H1 (cell line): ENCODE data around the gene GPD1L. TPM values are rescaled to one million over a fixed set of nuclear protein-coding genes. Genes with fewer than 3 reads are reported as not detected.

Experiments used
- CTCF ChIA-PET: fragments of 300-600 bp; sonication (Branson Sonifier 250); formaldehyde crosslinking; loops from one replicate; lab custom pipeline; 2021; ENCODE audit not compliant: partially characterized antibody; lab: Charles Lee
- POLR2A ChIA-PET: fragments of 300-600 bp; sonication (Branson Sonifier 250); formaldehyde crosslinking; loops from one replicate; lab custom pipeline; 2021; ENCODE audit warnings: inconsistent platforms; ENCODE audit not compliant: partially characterized antibody; lab: Charles Lee
- DNase-seq, 2 experiments: peaks; one replicate each; pipeline versions ENCODE4 v3.0.0 to v3.0.0-alpha.2; 2010 to 2022; ENCODE audit warnings: low spot score in 2 of 2, low read depth in 1 of 2, mixed read lengths in 1 of 2
- FAIRE-seq: peaks from 2 replicates; lab custom pipeline; 2011; peaks lifted over from hg19 to GRCh38; lab: Jason Lieb, UNC
- H2AFZ ChIP-seq: 2 replicates; pipeline ENCODE4 v1.8.1; 2012; ENCODE audit warnings: low read length, inconsistent platforms
- H2AK5ac ChIP-seq: 2 replicates; pipeline ENCODE4 v1.6.1; 2013; ENCODE audit warnings: low read depth, low read length
- H2BK120ac ChIP-seq: replicated peaks from 2 replicates; pipeline ENCODE3; 2013; ENCODE audit warnings: low read depth, low read length, inconsistent platforms
- H2BK12ac ChIP-seq: 2 replicates; pipeline ENCODE4 v1.6.1; 2013; ENCODE audit warnings: low read depth, low read length
- H2BK15ac ChIP-seq: 2 replicates; pipeline ENCODE4 v1.6.1; 2013; ENCODE audit warnings: low read length
- H2BK20ac ChIP-seq: 2 replicates; pipeline ENCODE4 v1.6.1; 2013; ENCODE audit warnings: low read length
- H2BK5ac ChIP-seq: 2 replicates; pipeline ENCODE4 v1.6.1; 2013; ENCODE audit warnings: low read depth, low read length
- H3K14ac ChIP-seq: 2 replicates; pipeline ENCODE4 v1.6.1; 2013; ENCODE audit warnings: inconsistent platforms; ENCODE audit not compliant: insufficient read length
- H3K18ac ChIP-seq: 2 replicates; pipeline ENCODE4 v1.6.1; 2013; ENCODE audit warnings: low read length; ENCODE audit errors: extremely low read depth
- H3K23ac ChIP-seq: 2 replicates; pipeline ENCODE4 v1.6.1; 2013; ENCODE audit warnings: inconsistent platforms; ENCODE audit not compliant: insufficient read length
- H3K23me2 ChIP-seq: 2 replicates; pipeline ENCODE4 v1.6.1; 2013; ENCODE audit warnings: low read depth, low read length
- H3K27ac ChIP-seq: 2 replicates; pipeline ENCODE4 v1.6.1; 2011; ENCODE audit warnings: low read depth, low read length, inconsistent platforms
- H3K27me3 ChIP-seq, 4 experiments: replicated peaks in 1 of 4; 1 replicate in 1 of 4; 2 replicates in 3 of 4; pipeline versions ENCODE4 v1.6.1 to v1.8.1; 2011 to 2013; ENCODE audit warnings: low read length in 3 of 4, mild to moderate bottlenecking in 3 of 4, inconsistent platforms in 2 of 4, mixed read lengths in 2 of 4, moderate library complexity in 1 of 4; ENCODE audit not compliant: control insufficient read depth in 3 of 4, insufficient read depth in 3 of 4; ENCODE audit errors: extremely low read depth in 1 of 4
- H3K36me3 ChIP-seq, 4 experiments: 2 replicates each; pipeline versions ENCODE4 v1.6.1 to v1.8.1; 2011 to 2013; ENCODE audit warnings: mild to moderate bottlenecking in 4 of 4, low read length in 3 of 4, moderate library complexity in 2 of 4, control low read depth in 1 of 4, inconsistent platforms in 1 of 4; ENCODE audit not compliant: insufficient read depth in 4 of 4, control insufficient read depth in 2 of 4
- H3K4ac ChIP-seq: replicated peaks from 2 replicates; pipeline ENCODE3; 2013; ENCODE audit warnings: low read length, low read depth, mixed read lengths, inconsistent platforms; ENCODE audit not compliant: insufficient read length
- H3K4me1 ChIP-seq, 4 experiments: replicated peaks in 1 of 4; 1 replicate in 1 of 4; 2 replicates in 3 of 4; pipeline versions ENCODE4 v1.6.1 to v1.8.1; 2011 to 2013; ENCODE audit warnings: low read length in 3 of 4, inconsistent platforms in 2 of 4, mixed read lengths in 1 of 4; ENCODE audit not compliant: insufficient read depth in 4 of 4, control insufficient read depth in 3 of 4
- H3K4me2 ChIP-seq, 2 experiments: 2 replicates each; pipeline versions ENCODE4 v1.6.1 to v1.8.1; 2011 to 2013; ENCODE audit warnings: low read depth in 2 of 2, low read length in 2 of 2, control low read depth in 1 of 2, inconsistent platforms in 1 of 2, mild to moderate bottlenecking in 1 of 2; ENCODE audit not compliant: insufficient read depth in 1 of 2
- H3K4me3 ChIP-seq, 4 experiments: fragments of 200-600, 300-600 bp in 1 of 4; sonication (generic), shearing (Covaris generic), sonication (Bioruptor Twin) in 1 of 4; 2 replicates each; pipeline versions ENCODE4 v1.5.1 to v1.8.1; 2011 to 2016; ENCODE audit warnings: low read length in 4 of 4, low read depth in 3 of 4, control low read depth in 2 of 4, inconsistent platforms in 2 of 4, mild to moderate bottlenecking in 2 of 4, mixed read lengths in 1 of 4, moderate library complexity in 1 of 4; ENCODE audit not compliant: insufficient read depth in 2 of 4; ENCODE audit errors: extremely low read depth in 1 of 4
- H3K56ac ChIP-seq: replicated peaks from 2 replicates; pipeline ENCODE3; 2013; ENCODE audit warnings: low read depth, mild to moderate bottlenecking, mixed read lengths, low read length, inconsistent platforms; ENCODE audit not compliant: insufficient read length
- H3K79me1 ChIP-seq: 2 replicates; pipeline ENCODE4 v1.6.1; 2013; ENCODE audit warnings: low read depth, low read length, control low read depth
- H3K79me2 ChIP-seq, 2 experiments: 2 replicates each; pipeline versions ENCODE4 v1.6.1 to v1.8.1; 2012 to 2013; ENCODE audit warnings: low read length in 2 of 2, mild to moderate bottlenecking in 2 of 2, inconsistent platforms in 1 of 2; ENCODE audit not compliant: insufficient read depth in 2 of 2, control insufficient read depth in 1 of 2
- H3K9ac ChIP-seq, 4 experiments: replicated peaks in 1 of 4; 1 replicate in 1 of 4; 2 replicates in 3 of 4; pipeline versions ENCODE4 v1.6.1 to v1.8.1; 2011 to 2013; ENCODE audit warnings: low read depth in 3 of 4, low read length in 3 of 4, control low read depth in 2 of 4, mild to moderate bottlenecking in 2 of 4, moderate library complexity in 2 of 4, inconsistent platforms in 1 of 4; ENCODE audit errors: extremely low read depth in 1 of 4
- H3K9me3 ChIP-seq, 2 experiments: 2 replicates each; pipeline versions ENCODE4 v1.6.1 to v1.8.1; 2012 to 2013; ENCODE audit warnings: mild to moderate bottlenecking in 2 of 2, moderate library complexity in 2 of 2, control low read depth in 1 of 2, inconsistent platforms in 1 of 2, low read depth in 1 of 2, low read length in 1 of 2, mixed read lengths in 1 of 2; ENCODE audit not compliant: insufficient read depth in 2 of 2
- H4K20me1 ChIP-seq, 2 experiments: replicated peaks in 1 of 2; 2 replicates each; pipeline versions ENCODE3 to v1.8.1; 2011 to 2013; ENCODE audit warnings: inconsistent platforms in 2 of 2, low read length in 2 of 2, mild to moderate bottlenecking in 1 of 2; ENCODE audit not compliant: insufficient read depth in 2 of 2, control insufficient read depth in 1 of 2
- H4K5ac ChIP-seq: 2 replicates; pipeline ENCODE4 v1.6.1; 2013; ENCODE audit warnings: low read length, low read depth, mixed read lengths, inconsistent platforms; ENCODE audit not compliant: insufficient read length
- H4K8ac ChIP-seq: 2 replicates; pipeline ENCODE4 v1.8.0; 2013; ENCODE audit warnings: mild to moderate bottlenecking, moderate library complexity, low read length, inconsistent platforms; ENCODE audit not compliant: insufficient read depth; ENCODE audit errors: extremely low read depth
- H4K91ac ChIP-seq: replicated peaks from 2 replicates; pipeline ENCODE3; 2013; ENCODE audit warnings: low read length, mixed read lengths, inconsistent platforms; ENCODE audit not compliant: insufficient read length
- BACH1 ChIP-seq: IDR thresholded peaks from 2 replicates; pipeline ENCODE4 v1.6.1; 2012; ENCODE audit warnings: low read length, improper control_type of control experiment
- FOSL1 ChIP-seq: IDR thresholded peaks from 2 replicates; pipeline ENCODE4 v1.6.1; 2011; ENCODE audit warnings: mild to moderate bottlenecking, low read depth, low read length, moderate library complexity; ENCODE audit not compliant: insufficient read depth
- NRF1 ChIP-seq: IDR thresholded peaks from 2 replicates; pipeline ENCODE4 v1.6.1; 2011; ENCODE audit warnings: mild to moderate bottlenecking, low read depth, low read length, improper control_type of control experiment
- RNF2 ChIP-seq: fragments of 200-900, 300-1000 bp; sonication (generic); IDR thresholded peaks from 2 replicates; pipeline ENCODE4 v1.7.1; 2016; ENCODE audit warnings: borderline replicate concordance, low read depth, mild to moderate bottlenecking, antibody characterized with exemption, low read length; ENCODE audit not compliant: poor library complexity, severe bottlenecking; ENCODE audit errors: missing control alignments
- SP1 ChIP-seq: IDR thresholded peaks from 2 replicates; pipeline ENCODE4 v1.6.1; 2011; ENCODE audit warnings: low read depth, low read length
- SP2 ChIP-seq: IDR thresholded peaks from 2 replicates; pipeline ENCODE4 v1.6.1; 2012; ENCODE audit warnings: mild to moderate bottlenecking, low read length, inconsistent platforms
- TAF7 ChIP-seq: optimal IDR thresholded peaks from 2 replicates; pipeline ENCODE3; 2011; ENCODE audit warnings: low read depth, mild to moderate bottlenecking, inconsistent platforms, low read length, moderate library complexity, borderline replicate concordance
- TCF12 ChIP-seq: IDR thresholded peaks from 2 replicates; pipeline ENCODE4 v1.6.1; 2011; ENCODE audit warnings: low read depth, mild to moderate bottlenecking, low read length
- ZNF274 ChIP-seq: IDR thresholded peaks from 2 replicates; pipeline ENCODE4 v1.7.0; 2012; ENCODE audit warnings: low read length, borderline replicate concordance; ENCODE audit errors: extremely low read depth
- polyA plus RNA-seq, 7 experiments: library from polyadenylated mRNA; depleted of rRNA in 3 of 7; stranded (reverse) in 5 of 7; unstranded in 2 of 7; fragments of >200 nt in 5 of 7; fragments of 200-250 nt in 2 of 7; gene quantifications; 1 replicate in 5 of 7; 2 replicates in 1 of 7; 4 replicates in 1 of 7; pipeline versions ENCODE4 v1.2.1 to v1.2.3, GENCODE V29; 2011 to 2013; ENCODE audit warnings: missing spikeins in 2 of 7, mixed read lengths in 2 of 7
- total RNA-seq: library from RNA; stranded (reverse); fragmentation: NEBNext Ultra II Directional; extraction: Animal tissue kit (Norgen Biotek cat#: 25700); gene quantifications from 2 replicates; pipeline ENCODE4 v1.2.1, GENCODE V29; 2021

The GPD1L gene
- total and polyA plus RNA-seq, 2 of the 8 experiments (the other 6 are each of a cell fraction or from before 2014, with no cell fraction given), result 2.4 to 8.4 TPM

DNA sequence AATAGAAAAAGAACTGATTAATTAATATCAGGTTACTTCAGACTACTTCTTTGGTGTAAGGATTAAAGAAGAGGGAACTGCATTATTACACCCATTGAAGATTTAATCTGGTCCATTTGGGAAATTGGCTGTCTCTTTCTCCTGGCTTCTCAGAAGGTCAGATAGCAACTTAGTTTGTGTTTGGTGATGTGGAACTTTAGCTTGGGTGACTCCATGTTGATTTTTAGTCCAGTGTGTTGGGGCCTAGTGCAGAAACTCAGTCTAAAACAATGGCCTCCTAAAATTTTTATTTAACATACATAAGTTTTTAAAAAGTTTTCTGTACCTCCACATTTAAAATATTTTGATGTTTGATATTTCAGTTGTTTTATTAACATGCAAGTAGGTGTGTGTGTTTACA, 27.6 kb upstream of the GPD1L start:
- H3K79me1 ChIP-seq, result no peaks in the 10 kb centered on the region

More for the DNA sequence above, 27.6 kb upstream of the GPD1L start:
- DNase-seq (no peak), FAIRE-seq (no peak)
- Histone ChIP-seq H3K79me2 (no peaks in the 10 kb centered on the region), H2BK120ac (no peak overlapping the region), H3K4me2 (no peak overlapping the region), H2BK12ac (no peak overlapping the region), H4K8ac (no peak overlapping the region), H3K56ac (no peak overlapping the region), H2BK15ac (no peak overlapping the region), H2AFZ (no peak overlapping the region), H3K23me2 (no peaks in the 10 kb centered on the region), H3K36me3 (no peaks in the 10 kb centered on the region), H3K14ac (no peak overlapping the region), H3K18ac (no peak overlapping the region), H3K27me3 (no peaks in the 10 kb centered on the region), H3K27ac (no peak overlapping the region), H3K4me3 (no peak overlapping the region), H3K4me1 (no peaks in the 10 kb centered on the region), H2BK20ac (no peak overlapping the region), H3K9ac (no peak overlapping the region), H2BK5ac (no peak overlapping the region), H2AK5ac (no peak overlapping the region), H3K23ac (no peak overlapping the region), H4K5ac (no peak overlapping the region), H3K9me3 (no peaks in the 10 kb centered on the region), H3K4ac (no peak overlapping the region), H4K20me1 (no peaks in the 10 kb centered on the region), H4K91ac (no peak overlapping the region)
- CTCF ChIA-PET, result interaction anchor here (1.3 kb wide), 1 partner anchor 60 kb away, joined by 3 read pairs; no protein-coding TSS in a partner anchor
- POLR2A ChIA-PET, result no interaction called here
- TF ChIP-seq SP2, result no peak
- TF ChIP-seq FOSL1, result no peak
- TF ChIP-seq RNF2, result no peak
- no peak for TF ChIP-seq SP1
- TF ChIP-seq TAF7, result no peak
- no peak for TF ChIP-seq BACH1
- TF ChIP-seq TCF12, result no peak
- TF ChIP-seq ZNF274, result no peak
- TF ChIP-seq NRF1, result no peak
